Midbrain (tissue), 1 donor: ENCODE data around the gene MIB1.

Experiments used
- DNase-seq: peaks from one replicate; lab custom pipeline; 2025; lab: John Stamatoyannopoulos, UW

MIB1 gene

DNA sequence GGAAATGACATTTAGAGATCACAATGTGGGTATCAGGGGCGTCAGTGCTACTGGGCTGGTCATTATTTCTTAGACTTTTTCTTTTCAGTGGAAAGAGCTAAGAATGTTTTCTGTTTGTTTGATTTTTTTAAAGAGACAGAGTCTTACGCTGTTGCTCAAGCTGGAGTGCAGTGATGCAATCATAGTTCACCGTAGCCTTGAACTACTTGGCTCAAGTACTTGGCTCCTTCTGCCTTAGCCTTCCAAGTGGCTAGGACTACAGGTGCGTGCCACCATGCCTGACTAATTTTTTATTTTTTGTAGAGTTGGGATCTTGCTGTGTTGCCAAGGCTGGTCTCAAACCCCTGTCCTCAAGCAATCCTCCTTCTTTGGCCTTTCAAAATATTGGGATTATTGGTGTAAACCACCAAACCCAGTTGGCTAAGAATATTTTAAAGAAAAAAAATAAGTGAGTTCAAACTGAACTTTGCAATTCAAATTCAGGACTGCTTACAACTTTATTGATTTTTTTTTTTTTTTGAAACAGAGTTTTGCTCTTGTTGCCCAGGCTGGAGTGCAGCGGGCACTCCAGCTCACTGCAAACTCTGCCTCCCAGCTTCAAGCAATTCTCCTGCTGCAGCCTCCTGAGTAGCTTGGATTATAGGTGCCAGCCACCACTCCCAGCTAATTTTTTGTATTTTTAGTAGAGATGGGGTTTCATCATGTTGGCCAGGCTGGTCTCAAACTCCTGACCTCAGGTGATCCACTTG, 154.2 kb downstream of the MIB1 start:
- no peak for DNase-seq

DNA sequence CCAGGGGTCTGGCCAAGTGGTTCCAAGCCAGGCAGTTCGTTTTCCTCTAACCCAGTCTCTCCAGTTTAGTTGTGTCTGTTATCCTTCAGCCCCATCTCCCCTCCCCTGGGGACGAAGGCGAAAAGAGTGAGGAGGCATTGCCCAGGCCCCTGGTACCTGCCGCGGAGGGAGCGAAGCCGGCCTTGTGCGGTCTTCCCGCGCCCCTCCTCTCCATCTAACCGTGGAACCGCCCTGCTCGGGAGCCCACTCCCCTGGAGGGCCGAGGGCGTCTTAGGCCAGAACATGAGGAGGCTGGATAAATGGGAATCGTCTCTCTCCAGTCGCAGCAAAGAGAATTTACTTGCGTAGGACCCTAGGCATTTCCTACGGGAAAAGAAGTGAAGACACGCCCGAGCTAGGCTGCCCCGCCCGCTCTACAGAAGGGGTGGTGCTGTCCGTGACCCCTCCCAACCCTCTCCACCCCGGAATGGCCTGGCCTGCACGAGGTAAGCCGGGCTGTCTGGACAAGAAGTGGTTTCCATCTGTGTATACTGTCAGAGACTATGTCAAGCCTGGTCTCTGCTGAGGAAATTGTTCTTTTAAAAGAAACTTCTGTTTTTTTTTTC, 156.2 kb downstream of the MIB1 start:
- no peak for DNase-seq

DNA sequence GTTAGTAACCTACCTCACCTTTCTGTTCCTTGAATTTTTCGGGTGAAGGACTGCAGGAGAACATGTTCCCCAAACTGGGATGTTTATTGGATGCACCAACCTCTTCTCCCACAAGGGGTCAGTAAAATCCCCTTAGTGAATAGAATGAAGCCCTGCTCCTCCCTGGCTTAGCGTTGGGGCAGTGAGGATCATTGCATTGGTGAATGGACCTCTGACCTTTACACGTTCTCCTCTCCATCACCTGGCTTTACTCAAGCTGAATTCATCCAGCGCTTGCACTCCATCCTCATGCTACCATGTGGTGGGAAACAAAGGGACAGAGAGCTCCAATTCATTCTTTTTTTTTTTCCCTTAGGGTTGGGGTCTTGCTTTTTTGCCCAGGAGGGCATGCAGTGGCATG, 157.2 kb downstream of the MIB1 start:
- DNase-seq: peak; percentile 40

DNA sequence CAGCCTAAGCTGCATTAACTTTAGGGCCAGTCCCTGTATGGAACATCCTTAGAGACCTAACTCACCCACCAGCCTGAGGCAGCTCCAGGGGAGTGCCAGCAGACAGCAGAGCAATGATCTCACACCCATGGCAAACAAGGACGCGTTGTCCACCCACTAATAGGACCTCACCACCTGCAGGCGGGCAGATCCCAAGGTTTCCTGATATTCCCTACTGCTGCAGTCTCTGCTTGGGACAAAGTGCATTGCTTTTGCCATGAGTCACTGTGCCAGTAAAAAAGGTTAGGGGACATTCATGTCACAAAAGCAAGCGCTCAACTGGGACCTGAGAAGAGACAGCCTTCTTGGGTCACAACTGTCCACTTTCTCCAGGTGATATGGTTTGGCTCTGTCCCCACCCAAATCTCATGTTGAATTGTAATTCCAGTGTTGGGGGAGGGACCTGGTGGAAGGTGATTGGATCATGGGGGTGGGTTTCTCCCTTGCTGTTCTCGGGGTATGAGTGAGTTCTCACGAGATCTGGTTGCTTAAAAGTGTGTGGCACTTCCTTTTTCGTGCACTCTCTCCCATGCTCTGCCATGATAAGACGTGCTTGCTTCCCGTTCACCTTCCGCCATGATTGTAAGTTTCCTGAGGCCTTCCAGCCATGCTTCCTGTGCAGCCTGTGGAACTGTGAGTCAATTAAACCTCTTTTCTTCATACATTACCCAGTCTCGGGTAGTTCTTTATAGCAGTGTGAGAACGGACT, 160.2 kb downstream of the MIB1 start:
- DNase-seq: no peak

DNA sequence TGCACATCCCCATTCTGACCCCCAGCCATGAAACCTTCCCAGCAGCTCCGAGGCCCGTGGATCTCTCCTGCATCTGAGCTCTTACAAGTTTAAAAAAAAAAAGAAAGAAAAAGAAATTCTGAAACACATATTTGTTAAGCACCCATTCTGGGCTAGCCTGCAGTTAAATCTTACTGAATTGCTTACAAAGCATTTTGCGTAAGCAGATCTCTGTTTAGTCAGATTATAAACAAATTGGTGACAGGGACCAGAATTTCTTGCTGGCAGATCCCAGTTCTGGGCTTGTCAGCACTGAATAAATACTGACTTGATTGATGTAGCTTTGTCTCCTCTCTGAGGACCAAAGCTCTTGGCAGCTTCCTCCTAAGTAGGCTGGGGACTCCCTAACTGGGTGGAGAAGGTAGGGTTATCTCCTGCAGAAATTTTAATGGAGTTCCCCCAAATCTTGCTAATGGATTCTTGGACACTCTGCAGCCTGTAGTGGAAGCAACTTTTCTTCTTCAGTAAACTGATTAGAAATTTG, 160.9 kb downstream of the MIB1 start:
- no peak for DNase-seq

DNA sequence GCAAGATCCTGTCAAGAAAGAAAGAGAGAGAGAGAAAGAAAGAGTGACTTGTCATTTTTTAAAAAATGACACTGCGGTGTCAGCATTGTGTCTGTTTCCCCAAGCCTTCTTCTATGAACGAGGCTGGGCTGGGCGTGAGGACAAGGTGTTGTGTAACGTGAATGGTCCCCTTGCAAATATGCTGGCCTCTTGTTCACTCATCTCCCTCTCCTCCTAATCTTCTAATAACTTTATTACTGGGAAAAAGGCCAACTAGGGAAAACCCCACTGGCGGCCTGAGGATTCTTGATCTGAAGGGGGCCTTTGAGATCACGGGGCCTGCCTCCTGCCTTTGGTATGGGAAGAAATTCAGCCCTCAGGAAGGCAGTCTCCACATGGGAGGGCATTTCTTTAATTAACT, 163.1 kb downstream of the MIB1 start:
- DNase-seq: no peak

DNA sequence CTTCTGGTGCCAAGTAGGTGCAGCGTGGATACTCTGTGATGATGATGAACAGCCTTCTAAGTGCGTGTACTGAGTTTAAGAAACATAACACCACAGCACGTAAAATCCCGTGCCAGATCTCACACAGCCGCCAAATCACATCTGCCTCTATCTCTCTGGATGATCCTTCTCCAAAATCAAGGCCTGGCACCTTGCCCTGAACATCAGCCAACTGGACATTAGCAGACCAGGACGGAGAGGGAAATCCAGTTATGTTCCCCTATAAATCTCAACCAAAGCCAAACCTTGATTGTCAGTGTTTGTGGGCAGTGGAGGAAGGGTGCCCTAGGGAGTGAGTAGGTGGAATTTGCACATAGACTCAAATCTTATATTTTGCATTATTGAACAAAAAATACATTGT, 164.3 kb downstream of the MIB1 start:
- DNase-seq: no peak

DNA sequence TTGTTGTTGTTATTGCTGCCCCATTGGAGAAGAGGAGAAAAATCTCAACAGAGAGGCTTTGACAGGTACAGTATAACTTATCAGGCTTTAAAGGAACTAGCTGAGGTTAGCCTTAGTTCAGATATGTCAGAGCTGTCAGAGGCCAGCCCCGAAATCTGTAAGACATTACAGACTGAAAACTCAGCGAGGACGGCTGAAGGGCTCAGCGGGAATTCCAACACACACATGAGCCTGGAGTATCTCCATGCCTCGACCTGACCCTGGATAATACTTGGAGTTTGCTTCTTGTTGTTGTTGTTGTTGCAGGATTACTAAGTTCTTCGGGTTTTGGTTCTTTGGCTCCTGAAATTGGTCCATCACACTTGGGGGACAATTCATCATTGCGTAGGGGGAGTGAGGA, 166.9 kb downstream of the MIB1 start:
- no peak for DNase-seq

DNA sequence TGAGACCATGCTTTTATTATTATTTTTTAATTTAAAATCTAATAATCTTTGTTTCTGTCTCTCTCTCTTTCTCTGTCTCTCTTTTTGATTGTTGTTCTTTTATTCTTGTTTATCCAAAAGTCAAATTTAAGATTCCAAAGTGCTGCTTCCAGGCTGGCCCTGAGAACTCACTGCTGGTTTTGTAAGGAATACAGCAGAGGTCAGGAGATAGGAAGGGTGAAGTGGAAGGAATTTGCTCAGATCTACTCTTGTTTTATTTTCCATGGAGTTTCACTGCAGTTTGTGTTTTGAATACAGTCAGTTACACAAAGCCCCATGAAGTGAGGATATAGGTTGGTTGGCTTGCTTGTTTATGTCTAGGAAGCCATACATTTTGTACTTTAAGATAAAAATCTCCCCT, 168.1 kb downstream of the MIB1 start:
- no peak for DNase-seq

DNA sequence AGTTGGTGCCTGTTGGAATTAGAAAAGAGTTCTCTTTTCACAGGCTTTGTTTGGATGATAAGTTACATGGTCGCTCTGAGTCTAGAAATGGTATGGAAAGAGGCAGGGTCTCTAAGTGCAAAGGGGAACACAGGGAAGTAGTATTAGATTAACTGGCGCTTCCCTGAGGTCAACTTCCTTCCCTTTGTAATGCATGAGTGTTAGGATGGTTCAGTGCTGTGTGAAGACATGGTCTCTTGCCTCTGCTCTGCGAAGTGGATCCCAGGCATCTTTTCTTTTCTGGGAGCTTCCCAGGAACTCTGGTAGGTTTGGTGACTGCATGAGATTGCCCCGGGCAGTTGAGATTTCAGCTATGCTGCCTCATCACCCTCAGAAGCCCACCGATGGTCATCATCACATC, 170.3 kb downstream of the MIB1 start:
- no peak for DNase-seq

DNA sequence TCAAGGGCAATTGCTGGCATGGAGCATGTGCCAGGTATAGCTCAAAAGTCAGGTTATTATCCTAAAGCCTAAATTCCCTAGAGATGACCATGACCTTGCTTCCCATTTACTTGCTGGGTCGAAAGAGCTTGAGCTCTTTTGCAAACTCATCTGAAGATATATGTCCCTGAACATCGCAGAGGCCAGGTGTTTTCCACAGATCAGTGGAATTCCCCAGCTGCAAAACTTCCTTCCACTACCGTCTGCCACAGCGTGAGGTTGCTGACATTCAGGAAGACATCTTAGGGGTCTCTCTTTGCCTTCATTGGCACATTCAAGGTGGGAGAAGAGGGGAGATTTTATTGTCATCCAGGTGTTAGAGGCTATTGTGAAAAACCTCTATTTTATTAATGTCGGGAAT, 171.0 kb downstream of the MIB1 start:
- no peak for DNase-seq

DNA sequence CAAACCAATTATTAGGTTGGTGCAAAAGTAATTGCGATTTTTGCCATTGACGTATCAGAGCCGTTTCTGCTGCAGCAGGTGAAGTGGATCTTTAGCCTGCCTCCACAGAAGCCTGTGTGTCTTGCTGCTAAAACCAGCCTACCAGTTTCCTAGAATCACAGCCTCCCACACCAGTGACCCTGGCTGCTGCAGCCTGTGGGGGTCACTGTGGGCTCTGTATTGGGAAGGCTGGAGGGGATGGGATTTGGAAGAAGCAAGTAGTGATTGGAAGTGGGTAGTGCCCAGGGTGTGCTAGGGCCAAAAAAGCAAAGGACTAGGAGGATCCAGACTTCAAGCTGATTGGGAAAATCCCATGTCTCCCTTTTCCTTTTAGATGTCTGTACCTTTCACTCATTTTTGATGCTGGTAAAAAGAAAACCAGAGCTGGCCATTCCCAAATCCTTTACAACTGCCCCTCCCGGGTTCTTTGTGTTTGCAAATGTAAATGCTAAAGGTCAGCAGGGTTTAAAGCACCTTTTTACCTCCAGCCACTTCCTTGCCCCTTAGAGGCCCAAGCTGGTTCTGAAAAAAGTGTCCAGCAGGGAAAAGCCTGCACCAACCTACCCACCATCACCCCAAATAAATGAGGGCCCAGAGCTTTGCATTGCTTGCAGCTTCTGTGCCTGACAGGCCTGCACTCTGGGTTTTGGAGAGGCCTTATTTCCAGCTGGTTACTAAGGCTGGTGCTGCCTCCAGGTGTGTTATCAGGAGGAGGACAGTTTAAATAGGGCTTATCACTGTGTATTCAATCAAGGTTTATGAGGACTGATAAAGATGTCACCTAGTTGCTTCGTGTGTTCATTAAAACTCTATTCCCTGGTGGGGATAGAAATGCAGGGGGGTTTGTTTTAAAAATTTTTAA, 172.0 kb downstream of the MIB1 start:
- no peak for DNase-seq

DNA sequence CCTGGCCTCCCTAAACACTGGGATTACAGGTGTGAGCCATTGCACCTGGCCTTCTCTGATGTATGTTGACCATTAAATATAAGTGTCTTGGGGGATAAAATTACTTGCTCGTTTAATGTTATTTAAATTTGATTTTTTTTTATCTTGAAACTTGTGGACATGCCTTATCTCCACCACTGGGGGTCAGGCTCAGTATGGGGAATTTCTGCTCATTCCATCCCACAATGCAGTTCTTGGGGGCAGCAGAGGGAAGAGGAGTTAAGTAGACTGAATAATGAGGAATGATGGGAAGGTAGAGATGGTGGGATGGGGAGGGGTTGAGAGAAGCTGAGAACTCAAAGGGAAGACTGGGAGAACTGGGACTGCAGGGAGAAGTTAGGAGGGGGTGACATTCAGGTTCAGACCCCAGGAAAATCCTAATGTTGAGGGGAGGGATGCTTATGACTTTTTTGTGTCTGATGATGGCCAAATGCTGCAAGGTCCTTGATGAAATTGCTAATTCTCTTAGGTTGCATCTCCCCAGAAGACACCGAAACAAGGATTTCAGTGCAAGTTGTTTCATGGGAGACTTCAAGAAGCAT, 174.2 kb downstream of the MIB1 start:
- DNase-seq: no peak

DNA sequence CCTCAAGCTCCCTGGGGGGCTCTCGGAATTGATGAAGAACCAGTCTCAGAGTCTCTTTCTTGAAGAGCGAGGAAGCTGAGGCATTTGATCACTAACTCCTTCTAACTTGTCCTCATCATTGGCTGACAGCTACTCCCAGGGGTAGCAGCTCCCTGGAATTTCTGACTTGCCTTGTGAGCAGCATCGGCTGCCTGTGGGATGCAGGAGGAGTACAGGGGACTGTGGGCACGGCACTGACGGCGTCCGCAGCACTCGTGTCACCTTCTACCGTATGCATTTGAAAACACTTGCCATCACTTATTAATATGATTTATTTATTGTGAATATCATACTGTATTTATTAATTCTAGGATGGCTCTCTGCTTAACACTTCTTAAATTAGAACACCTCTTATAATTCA, 175.0 kb downstream of the MIB1 start:
- no peak for DNase-seq

DNA sequence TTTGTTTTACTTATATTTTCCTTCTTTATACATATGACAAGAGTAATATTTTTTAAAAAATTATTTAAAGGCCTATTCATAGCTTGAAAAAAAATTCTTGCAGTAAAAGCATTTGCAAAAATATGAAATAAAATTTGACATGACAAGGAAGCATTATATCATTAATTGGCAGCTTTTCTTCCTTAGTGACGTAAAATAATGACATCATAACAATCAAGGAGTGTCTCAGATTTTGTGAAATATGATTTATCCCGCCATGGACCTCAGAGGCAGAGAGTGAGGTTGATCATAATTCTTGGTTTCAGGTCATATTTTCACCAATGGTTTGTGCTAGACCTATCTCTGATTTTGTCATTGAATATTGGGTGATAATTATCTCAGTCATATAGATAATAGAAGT, 176.0 kb downstream of the MIB1 start:
- DNase-seq: no peak

DNA sequence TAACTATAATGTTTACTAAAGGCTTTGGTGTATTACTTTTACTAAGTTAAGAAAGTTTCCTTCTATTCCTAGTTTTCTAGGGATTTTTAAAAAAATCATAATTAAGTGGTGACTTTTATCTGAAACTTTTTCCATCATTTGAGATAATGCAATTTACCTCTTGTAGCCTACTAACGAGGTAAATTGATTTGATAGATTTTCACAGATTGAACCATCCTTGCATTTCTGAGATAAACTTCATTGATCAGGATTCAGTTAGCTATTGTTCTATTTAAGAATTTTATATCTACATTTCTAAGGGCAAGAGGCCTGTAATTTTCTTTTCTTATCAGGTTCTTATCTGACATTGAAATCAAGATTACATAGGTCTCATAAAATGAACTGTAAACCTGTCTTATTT, 178.1 kb downstream of the MIB1 start:
- DNase-seq: no peak
